ENCODE data around the gene HSD17B1.

The HSD17B1 gene

GRCh38 chr17:42568341-42569111 is 15.8 kb downstream of the HSD17B1 start:
- no peak for DNase-seq

- no peak for DNase-seq
Observed at GRCh38 chr17:42571435-42572225, 18.9 kb downstream of the HSD17B1 start.

GRCh38 chr17:42573095-42573494 is 20.4 kb downstream of the HSD17B1 start:
- DNase-seq, result no peak

- no peak for DNase-seq
Observed at GRCh38 chr17:42574463-42574862, 21.7 kb downstream of the HSD17B1 start.

- no peak for DNase-seq
Observed at GRCh38 chr17:42577140-42577531, 24.4 kb downstream of the HSD17B1 start.

GRCh38 chr17:42577532-42578281 is 25.0 kb downstream of the HSD17B1 start, which contains the start of gene PSMC3IP:
PSMC3IP (minus strand) TSS chr17:42577729; CDS start chr17:42577686, 43 bp downstream.
- peak; percentile 91 for DNase-seq

- peak; percentile 65 for DNase-seq
Observed at GRCh38 chr17:42578282-42578869, 25.7 kb downstream of the HSD17B1 start.

- DNase-seq, result no peak
Observed at GRCh38 chr17:42579794-42580551, 27.2 kb downstream of the HSD17B1 start.

GRCh38 chr17:42581744-42582270 is 29.1 kb downstream of the HSD17B1 start:
- no peak for DNase-seq

- DNase-seq, result no peak
Observed at GRCh38 chr17:42584880-42585279, 32.2 kb downstream of the HSD17B1 start.

GRCh38 chr17:42585353-42585752 is 32.6 kb downstream of the HSD17B1 start:
- DNase-seq, result no peak

GRCh38 chr17:42586514-42587230 is 33.9 kb downstream of the HSD17B1 start:
- no peak for DNase-seq

- DNase-seq, result no peak
Observed at GRCh38 chr17:42590886-42591285, 38.2 kb downstream of the HSD17B1 start.

GRCh38 chr17:42591411-42591810 is 38.7 kb downstream of the HSD17B1 start:
- DNase-seq, result no peak

GRCh38 chr17:42596386-42596785 is 43.7 kb downstream of the HSD17B1 start:
- no peak for DNase-seq

GRCh38 chr17:42598905-42599304 is 46.2 kb downstream of the HSD17B1 start:
- no peak for DNase-seq

- no peak for DNase-seq
Observed at GRCh38 chr17:42603318-42603717, 50.6 kb downstream of the HSD17B1 start.
